MM.1S (cell line): ENCODE data around the gene CPA3.

Experiments used
- CTCF ChIP-seq: fragments of 300-600 bp; sonication (generic); IDR thresholded peaks from 2 replicates; pipeline ENCODE4 v1.5.1; 2016; ENCODE audit warnings: antibody characterized with exemption, low read length, mixed read lengths
- EZH2 ChIP-seq: fragments of 300-600 bp; sonication (generic); optimal IDR thresholded peaks from 2 replicates; pipeline ENCODE3; 2017; ENCODE audit warnings: low read depth, mild to moderate bottlenecking, antibody characterized with exemption, low read length, mixed read lengths
- EZH2phosphoT487 ChIP-seq: fragments of 300-600 bp; sonication (generic); IDR thresholded peaks from 2 replicates; pipeline ENCODE4 v1.6.1; 2018; ENCODE audit warnings: antibody characterized with exemption, low read length

GRCh38 chr3:148845756-148846395, 19.2 kb upstream of the CPA3 start:
- no peak for TF ChIP-seq EZH2phosphoT487
- no peak for TF ChIP-seq CTCF
- no peak for TF ChIP-seq EZH2
